Loucy (cell line): ENCODE results near the gene MYL3.
A peak's percentile ranks its signal among the peaks of the same experiment; 100 is the strongest.

Source experiments
- EZH2phosphoT487 ChIP-seq: fragments of 200-600 bp; IDR thresholded peaks from 2 replicates; pipeline ENCODE4 v1.6.1; 2018; ENCODE audit warnings: antibody characterized with exemption, mild to moderate bottlenecking, moderate library complexity, borderline replicate concordance
- TF ChIP-seq, protein P1 (sequence below): fragments of 200-600 bp; sonication (generic); conservative IDR thresholded peaks from 2 replicates; pipeline ENCODE4 v1.5.1; 2014; ENCODE audit warnings: mild to moderate bottlenecking, antibody characterized with exemption, low read length

DNA sequence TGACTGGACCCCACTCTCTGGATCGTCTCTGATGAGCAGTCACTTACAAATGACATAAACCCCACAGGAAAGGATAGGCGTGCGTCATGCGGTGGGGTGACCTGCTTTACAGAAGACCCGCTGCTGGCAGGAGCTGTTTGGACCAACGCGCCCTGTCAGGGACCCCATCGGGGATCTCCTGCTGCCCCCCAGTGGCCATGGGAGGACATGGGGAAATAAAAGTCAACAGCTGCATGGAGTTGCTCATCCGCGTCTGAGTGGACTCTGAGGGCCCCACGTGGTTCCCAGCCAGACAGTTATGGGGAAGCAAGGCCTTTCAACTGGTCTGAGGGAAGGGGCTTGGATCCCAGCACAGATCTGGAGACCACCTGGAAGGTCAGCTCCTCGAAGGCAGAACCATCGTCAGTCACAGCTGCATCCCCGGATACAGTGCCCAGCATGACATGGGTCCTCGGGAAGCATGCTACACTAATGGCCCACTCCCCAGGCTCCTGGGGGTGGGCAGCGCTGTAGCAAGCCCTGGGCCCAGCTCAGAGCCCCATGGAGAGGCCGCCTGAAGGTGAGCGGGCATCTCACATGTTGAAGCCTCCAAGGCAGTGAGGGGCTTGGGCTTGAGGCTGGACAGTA lies 46.4 kb upstream of the MYL3 start:
- TF ChIP-seq, protein P1, sequence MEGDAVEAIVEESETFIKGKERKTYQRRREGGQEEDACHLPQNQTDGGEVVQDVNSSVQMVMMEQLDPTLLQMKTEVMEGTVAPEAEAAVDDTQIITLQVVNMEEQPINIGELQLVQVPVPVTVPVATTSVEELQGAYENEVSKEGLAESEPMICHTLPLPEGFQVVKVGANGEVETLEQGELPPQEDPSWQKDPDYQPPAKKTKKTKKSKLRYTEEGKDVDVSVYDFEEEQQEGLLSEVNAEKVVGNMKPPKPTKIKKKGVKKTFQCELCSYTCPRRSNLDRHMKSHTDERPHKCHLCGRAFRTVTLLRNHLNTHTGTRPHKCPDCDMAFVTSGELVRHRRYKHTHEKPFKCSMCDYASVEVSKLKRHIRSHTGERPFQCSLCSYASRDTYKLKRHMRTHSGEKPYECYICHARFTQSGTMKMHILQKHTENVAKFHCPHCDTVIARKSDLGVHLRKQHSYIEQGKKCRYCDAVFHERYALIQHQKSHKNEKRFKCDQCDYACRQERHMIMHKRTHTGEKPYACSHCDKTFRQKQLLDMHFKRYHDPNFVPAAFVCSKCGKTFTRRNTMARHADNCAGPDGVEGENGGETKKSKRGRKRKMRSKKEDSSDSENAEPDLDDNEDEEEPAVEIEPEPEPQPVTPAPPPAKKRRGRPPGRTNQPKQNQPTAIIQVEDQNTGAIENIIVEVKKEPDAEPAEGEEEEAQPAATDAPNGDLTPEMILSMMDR: peak; percentile 87
- TF ChIP-seq EZH2phosphoT487: no peak
